B cell (primary cell): Measurements from ENCODE around the gene NKX1-1.

Experiments used
- CTCF ChIP-seq: fragments of 200-600 bp; IDR thresholded peaks from one replicate; pipeline ENCODE4 v1.8.0; 2022; ENCODE audit warnings: antibody characterized with exemption, mild to moderate bottlenecking
- EZH2 ChIP-seq: IDR thresholded peaks from 2 replicates; pipeline ENCODE4 v1.6.1; 2012; ENCODE audit warnings: borderline replicate concordance, low read depth, mild to moderate bottlenecking, moderate library complexity, low read length; ENCODE audit not compliant: insufficient read depth, poor library complexity, severe bottlenecking

GRCh38 chr4:1384675-1385372 is 21.4 kb downstream of the NKX1-1 start:
- no peak for TF ChIP-seq EZH2
- TF ChIP-seq CTCF = no peak
